ENCODE results near the gene SAP30.

DNA sequence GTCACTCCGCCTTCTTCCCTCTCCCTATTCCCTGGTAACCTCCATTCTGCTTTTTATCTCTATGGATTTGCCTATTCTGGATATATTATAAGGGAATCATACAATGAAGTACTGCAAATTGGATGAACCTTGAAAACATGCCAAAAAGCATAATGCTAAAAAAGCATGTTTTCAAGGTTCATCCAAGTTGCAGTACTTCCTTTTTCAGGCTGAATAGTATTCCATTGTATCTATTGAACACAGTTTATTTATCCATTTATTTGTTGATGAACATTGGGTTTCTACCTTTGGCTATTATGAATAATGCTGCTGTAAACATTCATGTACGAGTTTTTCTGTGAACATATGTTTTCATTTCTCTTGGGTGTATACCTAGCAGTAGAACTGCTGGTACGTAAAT, 9.2 kb downstream of the SAP30 start:
- TF ChIP-seq, protein P1, sequence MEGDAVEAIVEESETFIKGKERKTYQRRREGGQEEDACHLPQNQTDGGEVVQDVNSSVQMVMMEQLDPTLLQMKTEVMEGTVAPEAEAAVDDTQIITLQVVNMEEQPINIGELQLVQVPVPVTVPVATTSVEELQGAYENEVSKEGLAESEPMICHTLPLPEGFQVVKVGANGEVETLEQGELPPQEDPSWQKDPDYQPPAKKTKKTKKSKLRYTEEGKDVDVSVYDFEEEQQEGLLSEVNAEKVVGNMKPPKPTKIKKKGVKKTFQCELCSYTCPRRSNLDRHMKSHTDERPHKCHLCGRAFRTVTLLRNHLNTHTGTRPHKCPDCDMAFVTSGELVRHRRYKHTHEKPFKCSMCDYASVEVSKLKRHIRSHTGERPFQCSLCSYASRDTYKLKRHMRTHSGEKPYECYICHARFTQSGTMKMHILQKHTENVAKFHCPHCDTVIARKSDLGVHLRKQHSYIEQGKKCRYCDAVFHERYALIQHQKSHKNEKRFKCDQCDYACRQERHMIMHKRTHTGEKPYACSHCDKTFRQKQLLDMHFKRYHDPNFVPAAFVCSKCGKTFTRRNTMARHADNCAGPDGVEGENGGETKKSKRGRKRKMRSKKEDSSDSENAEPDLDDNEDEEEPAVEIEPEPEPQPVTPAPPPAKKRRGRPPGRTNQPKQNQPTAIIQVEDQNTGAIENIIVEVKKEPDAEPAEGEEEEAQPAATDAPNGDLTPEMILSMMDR (IDR thresholded peaks at IDR 0.05): no peak
- TF ChIP-seq POLR2A (IDR thresholded peaks at IDR 0.05): no peak

All from uterus (tissue), 2 donors.